Measurements from ENCODE around the gene COL4A2.

The COL4A2 gene

DNA sequence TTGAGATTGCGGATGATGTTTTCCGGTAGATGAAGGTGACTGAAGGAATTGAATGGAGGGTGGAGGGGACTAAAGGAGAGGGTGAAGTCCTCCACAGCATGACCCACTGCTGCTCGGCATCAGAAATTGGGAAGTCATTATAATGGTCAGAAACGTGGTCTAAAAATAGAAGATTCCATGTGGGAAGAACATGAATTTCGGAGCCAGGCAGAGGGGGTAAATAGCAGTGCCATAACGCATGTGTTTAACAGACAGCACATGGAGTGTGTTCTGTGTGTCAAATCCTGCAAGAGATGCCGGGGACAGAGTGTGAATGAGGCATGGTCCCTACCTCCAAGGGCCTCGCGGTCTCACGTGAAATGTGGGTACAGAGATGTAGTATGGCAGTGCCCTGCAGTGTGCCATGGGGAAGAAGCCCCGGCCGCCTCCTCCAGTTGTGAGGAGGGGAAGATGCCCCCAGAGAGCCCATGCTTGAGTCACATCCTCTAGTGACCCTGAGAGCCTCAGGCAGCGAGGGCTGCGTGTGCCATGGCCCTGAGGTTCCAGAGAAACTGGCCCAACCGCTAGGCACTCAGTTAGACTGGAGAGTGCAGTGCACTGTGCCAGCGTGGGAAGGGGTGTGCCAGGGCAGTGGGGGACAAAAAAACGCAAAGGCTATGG, 106.1 kb downstream of the COL4A2 start:
- Histone ChIP-seq H3K27me3 (replicated peaks; ENCODE audit: control insufficient read depth, insufficient read depth, low read length, poor library complexity, severe bottlenecking) (no peaks in the 10 kb centered on the region), H3K4me1 (ENCODE audit: control insufficient read depth, insufficient read depth, low read length, poor library complexity, severe bottlenecking) (no peaks in the 10 kb centered on the region), H3K27ac (ENCODE audit: insufficient read depth, low read length, poor library complexity, severe bottlenecking) (no peak overlapping the region), H3K4me3 (ENCODE audit: insufficient read depth, low read depth, low read length, poor library complexity, severe bottlenecking) (no peak overlapping the region), H3K36me3 (ENCODE audit: control insufficient read depth, insufficient read depth, low read length) (no peaks in the 10 kb centered on the region), H3K9me3 (ENCODE audit: control insufficient read depth, low read length) (no peaks in the 10 kb centered on the region)
- DNase-seq: no peak

GRCh38 chr13:110413676-110414040, 106.6 kb downstream of the COL4A2 start:
- DNase-seq: no peak
- Histone ChIP-seq H3K27me3 (replicated peaks; ENCODE audit: control insufficient read depth, insufficient read depth, low read length, poor library complexity, severe bottlenecking) (peaks cover 4% of the 10 kb centered on the region), H3K4me1 (ENCODE audit: control insufficient read depth, insufficient read depth, low read length, poor library complexity, severe bottlenecking) (no peaks in the 10 kb centered on the region), H3K36me3 (ENCODE audit: control insufficient read depth, insufficient read depth, low read length) (no peaks in the 10 kb centered on the region), H3K27ac (ENCODE audit: insufficient read depth, low read length, poor library complexity, severe bottlenecking) (no peak overlapping the region), H3K4me3 (ENCODE audit: insufficient read depth, low read depth, low read length, poor library complexity, severe bottlenecking) (no peak overlapping the region), H3K9me3 (ENCODE audit: control insufficient read depth, low read length) (no peaks in the 10 kb centered on the region)

DNA sequence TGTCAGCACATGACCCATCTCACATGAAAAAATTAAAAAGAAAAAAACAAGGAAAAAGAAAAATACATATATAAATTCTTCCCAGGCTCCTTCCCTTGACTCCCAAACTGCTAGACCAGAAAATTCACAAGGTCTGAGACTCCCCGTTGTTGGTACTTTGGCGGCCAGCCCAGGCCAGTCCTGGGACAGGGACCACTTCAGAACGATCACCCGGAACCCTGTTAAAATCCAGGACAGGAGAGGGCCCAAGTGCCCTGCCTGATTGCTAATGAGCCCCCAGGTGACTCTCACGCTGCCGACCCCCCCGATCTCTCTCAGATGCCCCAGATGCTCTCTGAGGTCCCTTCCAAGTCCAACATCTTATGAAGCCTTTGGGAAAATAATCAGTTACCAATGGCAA, 107.2 kb downstream of the COL4A2 start:
- H3K36me3 ChIP-seq (ENCODE audit: control insufficient read depth, insufficient read depth, low read length): no peaks in the 10 kb centered on the region
- H3K27ac ChIP-seq (ENCODE audit: insufficient read depth, low read length, poor library complexity, severe bottlenecking): no peak overlapping the region
- no peaks in the 10 kb centered on the region for H3K9me3 ChIP-seq (ENCODE audit: control insufficient read depth, low read length)
- H3K27me3 ChIP-seq (replicated peaks; ENCODE audit: control insufficient read depth, insufficient read depth, low read length, poor library complexity, severe bottlenecking): peaks cover 7% of the 10 kb centered on the region
- DNase-seq: no peak
- H3K4me3 ChIP-seq (ENCODE audit: insufficient read depth, low read depth, low read length, poor library complexity, severe bottlenecking): no peak overlapping the region
- no peaks in the 10 kb centered on the region for H3K4me1 ChIP-seq (ENCODE audit: control insufficient read depth, insufficient read depth, low read length, poor library complexity, severe bottlenecking)

GRCh38 chr13:110414931-110415330, 107.8 kb downstream of the COL4A2 start:
- H3K27me3 ChIP-seq (replicated peaks; ENCODE audit: control insufficient read depth, insufficient read depth, low read length, poor library complexity, severe bottlenecking): peaks cover 12% of the 10 kb centered on the region
- H3K27ac ChIP-seq (ENCODE audit: insufficient read depth, low read length, poor library complexity, severe bottlenecking): no peak overlapping the region

DNA sequence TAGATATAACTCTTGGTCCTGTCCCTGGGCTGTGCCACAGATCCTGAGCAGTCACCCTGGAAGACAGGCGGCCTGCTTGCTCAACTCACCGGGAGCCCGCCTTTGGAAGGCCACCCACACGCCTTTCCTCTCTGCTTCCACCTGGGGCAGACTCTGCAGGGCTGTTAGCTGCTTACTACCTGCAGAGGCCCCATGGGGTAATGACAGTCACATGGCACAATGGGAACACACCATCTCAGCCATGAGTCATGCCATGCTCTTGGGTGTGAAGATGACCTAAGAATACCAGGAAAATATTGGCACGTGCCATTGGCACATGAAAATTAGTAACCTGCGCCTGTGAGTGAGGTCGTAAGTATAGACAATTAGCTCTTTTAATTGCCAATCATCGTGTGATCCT, 108.6 kb downstream of the COL4A2 start:
- no peaks in the 10 kb centered on the region for H3K4me1 ChIP-seq (ENCODE audit: control insufficient read depth, insufficient read depth, low read length, poor library complexity, severe bottlenecking)
- no peak for DNase-seq
- H3K36me3 ChIP-seq (ENCODE audit: control insufficient read depth, insufficient read depth, low read length): no peaks in the 10 kb centered on the region
- H3K27me3 ChIP-seq (replicated peaks; ENCODE audit: control insufficient read depth, insufficient read depth, low read length, poor library complexity, severe bottlenecking): peaks cover 13% of the 10 kb centered on the region
- no peak overlapping the region for H3K27ac ChIP-seq (ENCODE audit: insufficient read depth, low read length, poor library complexity, severe bottlenecking)
- H3K4me3 ChIP-seq (ENCODE audit: insufficient read depth, low read depth, low read length, poor library complexity, severe bottlenecking): no peak overlapping the region
- no peaks in the 10 kb centered on the region for H3K9me3 ChIP-seq (ENCODE audit: control insufficient read depth, low read length)

More at GRCh38 chr13:110414931-110415330, 107.8 kb downstream of the COL4A2 start:
- Histone ChIP-seq H3K36me3 (ENCODE audit: control insufficient read depth, insufficient read depth, low read length) (no peaks in the 10 kb centered on the region), H3K4me3 (ENCODE audit: insufficient read depth, low read depth, low read length, poor library complexity, severe bottlenecking) (no peak overlapping the region), H3K4me1 (ENCODE audit: control insufficient read depth, insufficient read depth, low read length, poor library complexity, severe bottlenecking) (no peaks in the 10 kb centered on the region), H3K9me3 (ENCODE audit: control insufficient read depth, low read length) (no peaks in the 10 kb centered on the region)
- no peak for DNase-seq

GRCh38 chr13:110416131-110417025, 109.3 kb downstream of the COL4A2 start:
- H3K36me3 ChIP-seq (ENCODE audit: control insufficient read depth, insufficient read depth, low read length): no peaks in the 10 kb centered on the region
- no peaks in the 10 kb centered on the region for H3K4me1 ChIP-seq (ENCODE audit: control insufficient read depth, insufficient read depth, low read length, poor library complexity, severe bottlenecking)
- peaks cover 13% of the 10 kb centered on the region for H3K27me3 ChIP-seq (replicated peaks; ENCODE audit: control insufficient read depth, insufficient read depth, low read length, poor library complexity, severe bottlenecking)
- no peak overlapping the region for H3K4me3 ChIP-seq (ENCODE audit: insufficient read depth, low read depth, low read length, poor library complexity, severe bottlenecking)
- no peaks in the 10 kb centered on the region for H3K9me3 ChIP-seq (ENCODE audit: control insufficient read depth, low read length)
- no peak overlapping the region for H3K27ac ChIP-seq (ENCODE audit: insufficient read depth, low read length, poor library complexity, severe bottlenecking)
- DNase-seq: no peak

DNA sequence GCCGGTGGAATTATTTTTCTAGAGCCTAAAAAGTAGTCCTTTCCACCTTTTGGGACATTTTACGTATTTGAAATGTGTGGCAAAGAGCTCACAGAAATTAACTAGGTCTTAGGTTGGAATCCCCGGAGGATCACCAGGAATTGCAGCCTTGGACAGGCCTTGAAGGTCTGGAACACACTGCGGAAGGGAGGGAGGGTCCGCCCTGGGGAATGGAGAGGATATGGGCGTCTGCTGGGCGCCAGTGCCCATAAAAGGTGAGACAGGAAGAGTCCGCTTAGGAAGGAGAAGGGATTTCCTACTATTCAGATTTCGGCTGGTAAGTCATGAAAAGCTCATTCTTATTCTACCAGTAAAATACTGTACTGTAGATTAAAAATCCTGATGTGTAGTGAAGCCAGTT, 111.9 kb downstream of the COL4A2 start:
- DNase-seq: no peak
- H3K4me1 ChIP-seq (ENCODE audit: control insufficient read depth, insufficient read depth, low read length, poor library complexity, severe bottlenecking): peaks cover 4% of the 10 kb centered on the region
- no peak overlapping the region for H3K4me3 ChIP-seq (ENCODE audit: insufficient read depth, low read depth, low read length, poor library complexity, severe bottlenecking)
- H3K9me3 ChIP-seq (ENCODE audit: control insufficient read depth, low read length): no peaks in the 10 kb centered on the region
- no peak overlapping the region for H3K27ac ChIP-seq (ENCODE audit: insufficient read depth, low read length, poor library complexity, severe bottlenecking)
- H3K27me3 ChIP-seq (replicated peaks; ENCODE audit: control insufficient read depth, insufficient read depth, low read length, poor library complexity, severe bottlenecking): peaks cover 19% of the 10 kb centered on the region
- H3K36me3 ChIP-seq (ENCODE audit: control insufficient read depth, insufficient read depth, low read length): no peaks in the 10 kb centered on the region

- Histone ChIP-seq H3K36me3 (ENCODE audit: control insufficient read depth, insufficient read depth, low read length) (no peaks in the 10 kb centered on the region), H3K4me3 (ENCODE audit: insufficient read depth, low read depth, low read length, poor library complexity, severe bottlenecking) (no peak overlapping the region), H3K9me3 (ENCODE audit: control insufficient read depth, low read length) (no peaks in the 10 kb centered on the region), H3K27me3 (replicated peaks; ENCODE audit: control insufficient read depth, insufficient read depth, low read length, poor library complexity, severe bottlenecking) (peaks cover 20% of the 10 kb centered on the region), H3K4me1 (ENCODE audit: control insufficient read depth, insufficient read depth, low read length, poor library complexity, severe bottlenecking) (peaks cover 4% of the 10 kb centered on the region), H3K27ac (ENCODE audit: insufficient read depth, low read length, poor library complexity, severe bottlenecking) (no peak overlapping the region)
- no peak for DNase-seq
Measured at GRCh38 chr13:110419381-110419791, 112.3 kb downstream of the COL4A2 start.

GRCh38 chr13:110419946-110420345, 112.9 kb downstream of the COL4A2 start:
- Histone ChIP-seq H3K9me3 (ENCODE audit: control insufficient read depth, low read length) (no peaks in the 10 kb centered on the region), H3K4me3 (ENCODE audit: insufficient read depth, low read depth, low read length, poor library complexity, severe bottlenecking) (no peak overlapping the region), H3K4me1 (ENCODE audit: control insufficient read depth, insufficient read depth, low read length, poor library complexity, severe bottlenecking) (peaks cover 4% of the 10 kb centered on the region), H3K27me3 (replicated peaks; ENCODE audit: control insufficient read depth, insufficient read depth, low read length, poor library complexity, severe bottlenecking) (peaks cover 20% of the 10 kb centered on the region), H3K27ac (ENCODE audit: insufficient read depth, low read length, poor library complexity, severe bottlenecking) (no peak overlapping the region), H3K36me3 (ENCODE audit: control insufficient read depth, insufficient read depth, low read length) (no peaks in the 10 kb centered on the region)
- DNase-seq: no peak

- Histone ChIP-seq H3K27me3 (replicated peaks; ENCODE audit: control insufficient read depth, insufficient read depth, low read length, poor library complexity, severe bottlenecking) (peaks cover 25% of the 10 kb centered on the region), H3K4me3 (ENCODE audit: insufficient read depth, low read depth, low read length, poor library complexity, severe bottlenecking) (no peak overlapping the region), H3K27ac (ENCODE audit: insufficient read depth, low read length, poor library complexity, severe bottlenecking) (no peak overlapping the region), H3K9me3 (ENCODE audit: control insufficient read depth, low read length) (no peaks in the 10 kb centered on the region), H3K36me3 (ENCODE audit: control insufficient read depth, insufficient read depth, low read length) (no peaks in the 10 kb centered on the region), H3K4me1 (ENCODE audit: control insufficient read depth, insufficient read depth, low read length, poor library complexity, severe bottlenecking) (peaks cover 4% of the 10 kb centered on the region)
- no peak for DNase-seq
Measured at GRCh38 chr13:110420626-110421025, 113.5 kb downstream of the COL4A2 start.

Measured in effector memory CD4-positive, alpha-beta T cell (primary cell).